Stimulated activated CD8-positive, alpha-beta memory T cell treated with anti-CD3 and anti-CD28 coated beads, Interleukin-4, amount 100 ng/mL, for 24 hours (primary cell): ENCODE data around the gene TMEM269.

Experiments used
- DNase-seq: peaks from one replicate; pipeline ENCODE4 v3.0.0-alpha.2; 2020; ENCODE audit warnings: low read depth

Gene TMEM269

DNA sequence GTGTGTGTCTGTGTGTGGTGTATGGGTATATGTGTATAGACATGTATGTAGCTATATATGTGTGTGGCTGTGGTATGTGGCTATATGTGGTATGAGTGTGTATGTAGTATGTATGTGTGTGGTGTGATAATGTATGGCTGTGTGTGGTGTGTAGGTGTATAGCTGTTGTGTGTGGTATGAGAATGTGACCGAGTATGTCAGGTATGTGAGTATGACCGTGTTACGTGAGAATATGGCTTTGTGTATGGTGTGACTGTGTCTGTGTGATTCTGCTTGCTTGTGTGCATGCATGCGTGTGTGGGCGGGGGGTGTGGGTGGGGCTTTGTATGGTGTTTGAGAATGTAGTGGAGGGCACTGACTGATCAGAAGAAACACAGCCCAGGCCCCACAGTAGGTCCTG is 65.2 kb downstream of the TMEM269 start:
- no peak for DNase-seq
